Measurements from ENCODE around the gene NKPD1.

- TF ChIP-seq, protein P1, sequence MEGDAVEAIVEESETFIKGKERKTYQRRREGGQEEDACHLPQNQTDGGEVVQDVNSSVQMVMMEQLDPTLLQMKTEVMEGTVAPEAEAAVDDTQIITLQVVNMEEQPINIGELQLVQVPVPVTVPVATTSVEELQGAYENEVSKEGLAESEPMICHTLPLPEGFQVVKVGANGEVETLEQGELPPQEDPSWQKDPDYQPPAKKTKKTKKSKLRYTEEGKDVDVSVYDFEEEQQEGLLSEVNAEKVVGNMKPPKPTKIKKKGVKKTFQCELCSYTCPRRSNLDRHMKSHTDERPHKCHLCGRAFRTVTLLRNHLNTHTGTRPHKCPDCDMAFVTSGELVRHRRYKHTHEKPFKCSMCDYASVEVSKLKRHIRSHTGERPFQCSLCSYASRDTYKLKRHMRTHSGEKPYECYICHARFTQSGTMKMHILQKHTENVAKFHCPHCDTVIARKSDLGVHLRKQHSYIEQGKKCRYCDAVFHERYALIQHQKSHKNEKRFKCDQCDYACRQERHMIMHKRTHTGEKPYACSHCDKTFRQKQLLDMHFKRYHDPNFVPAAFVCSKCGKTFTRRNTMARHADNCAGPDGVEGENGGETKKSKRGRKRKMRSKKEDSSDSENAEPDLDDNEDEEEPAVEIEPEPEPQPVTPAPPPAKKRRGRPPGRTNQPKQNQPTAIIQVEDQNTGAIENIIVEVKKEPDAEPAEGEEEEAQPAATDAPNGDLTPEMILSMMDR (IDR thresholded peaks at IDR 0.05) = no peak
- no peak for TF ChIP-seq POLR2A (IDR thresholded peaks at IDR 0.05)
Measured at GRCh38 chr19:45119582-45119981, 41.2 kb downstream of the NKPD1 start.
